SU-DHL-6 (cell line): ENCODE measurements around the gene ZNF335.

ENCODE experiments used
- EZH2phosphoT487 ChIP-seq: fragments of 200-600 bp; sonication (generic), shearing (Covaris generic); conservative IDR thresholded peaks from 2 replicates; pipeline ENCODE4 v1.6.1; 2018; ENCODE audit warnings: mild to moderate bottlenecking, antibody characterized with exemption, low read length, moderate library complexity, mixed read lengths
- TF ChIP-seq, protein P1 (sequence below): fragments of 200-600 bp; sonication (generic); IDR thresholded peaks from one replicate; pipeline ENCODE4 v1.5.1; 2017; ENCODE audit warnings: antibody characterized with exemption, mild to moderate bottlenecking, low read length, moderate library complexity; ENCODE audit not compliant: insufficient read depth, poor library complexity, severe bottlenecking

DNA sequence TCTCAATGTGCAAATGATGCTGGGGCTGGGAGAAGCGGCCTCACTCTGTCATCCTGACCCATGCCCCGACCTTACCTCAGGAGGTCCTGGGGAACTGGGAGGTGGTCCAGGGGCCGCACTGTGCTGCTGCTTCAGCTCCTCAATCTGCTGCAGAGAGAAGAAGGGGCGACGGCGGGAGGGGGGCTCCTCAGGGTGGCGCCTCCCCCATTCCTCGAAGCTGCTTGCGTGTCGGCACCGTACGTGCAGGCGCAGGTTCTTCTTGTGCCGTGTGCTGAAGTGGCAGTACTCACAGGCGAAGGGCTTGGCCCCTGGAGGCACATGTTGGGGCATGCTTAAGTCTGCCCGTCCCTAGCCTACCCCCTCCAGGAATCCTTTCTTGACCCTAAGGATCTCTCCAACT, 12.9 kb downstream of the ZNF335 start:
- TF ChIP-seq, protein P1, sequence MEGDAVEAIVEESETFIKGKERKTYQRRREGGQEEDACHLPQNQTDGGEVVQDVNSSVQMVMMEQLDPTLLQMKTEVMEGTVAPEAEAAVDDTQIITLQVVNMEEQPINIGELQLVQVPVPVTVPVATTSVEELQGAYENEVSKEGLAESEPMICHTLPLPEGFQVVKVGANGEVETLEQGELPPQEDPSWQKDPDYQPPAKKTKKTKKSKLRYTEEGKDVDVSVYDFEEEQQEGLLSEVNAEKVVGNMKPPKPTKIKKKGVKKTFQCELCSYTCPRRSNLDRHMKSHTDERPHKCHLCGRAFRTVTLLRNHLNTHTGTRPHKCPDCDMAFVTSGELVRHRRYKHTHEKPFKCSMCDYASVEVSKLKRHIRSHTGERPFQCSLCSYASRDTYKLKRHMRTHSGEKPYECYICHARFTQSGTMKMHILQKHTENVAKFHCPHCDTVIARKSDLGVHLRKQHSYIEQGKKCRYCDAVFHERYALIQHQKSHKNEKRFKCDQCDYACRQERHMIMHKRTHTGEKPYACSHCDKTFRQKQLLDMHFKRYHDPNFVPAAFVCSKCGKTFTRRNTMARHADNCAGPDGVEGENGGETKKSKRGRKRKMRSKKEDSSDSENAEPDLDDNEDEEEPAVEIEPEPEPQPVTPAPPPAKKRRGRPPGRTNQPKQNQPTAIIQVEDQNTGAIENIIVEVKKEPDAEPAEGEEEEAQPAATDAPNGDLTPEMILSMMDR = no peak
- TF ChIP-seq EZH2phosphoT487 = no peak
